Choroid plexus epithelial cell (primary cell): ENCODE results near the gene NFIX.

Experiments
- DNase-seq: peaks from one replicate; pipeline ENCODE4 v3.0.0-alpha.2; 2010; ENCODE audit warnings: low read depth
- H3K4me3 ChIP-seq: 2 replicates; pipeline ENCODE4 v1.5.1; 2011; ENCODE audit warnings: low read depth, mild to moderate bottlenecking, control low read depth, low read length, moderate library complexity
- CTCF ChIP-seq: conservative IDR thresholded peaks from 2 replicates; pipeline ENCODE4 v1.5.1; 2011; ENCODE audit warnings: low read depth, mild to moderate bottlenecking, control low read depth, inconsistent platforms, low read length, moderate library complexity

The NFIX gene

DNA sequence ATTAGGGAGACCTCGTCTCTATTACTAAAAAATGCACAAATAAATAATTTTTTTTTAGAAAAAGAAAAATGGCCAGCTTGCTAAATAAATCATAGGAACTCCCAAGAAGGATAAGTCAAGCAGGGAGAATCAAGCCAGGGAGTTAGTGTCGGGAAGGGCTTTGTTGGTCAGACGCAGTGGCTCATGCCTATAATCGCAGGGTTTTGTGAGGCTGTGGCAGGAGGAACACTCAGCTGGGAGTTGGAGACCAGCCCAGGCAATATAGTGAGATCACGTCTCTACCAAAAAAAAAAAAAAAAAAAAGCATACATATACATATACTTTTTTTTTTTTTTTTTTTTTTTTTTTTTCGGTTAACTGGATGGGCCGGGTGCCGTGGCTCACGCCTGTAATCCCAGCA lies 131.8 kb downstream of the NFIX start:
- no peak for TF ChIP-seq CTCF
- no peak overlapping the region for H3K4me3 ChIP-seq

GRCh38 chr19:13127811-13128575 lies 132.7 kb downstream of the NFIX start:
- TF ChIP-seq CTCF: no peak
- no peak overlapping the region for H3K4me3 ChIP-seq
- DNase-seq: no peak

More for the DNA sequence above, 131.8 kb downstream of the NFIX start:
- no peak for DNase-seq

GRCh38 chr19:13128583-13128982 lies 133.3 kb downstream of the NFIX start:
- DNase-seq: no peak
- TF ChIP-seq CTCF: no peak
- no peak overlapping the region for H3K4me3 ChIP-seq

DNA sequence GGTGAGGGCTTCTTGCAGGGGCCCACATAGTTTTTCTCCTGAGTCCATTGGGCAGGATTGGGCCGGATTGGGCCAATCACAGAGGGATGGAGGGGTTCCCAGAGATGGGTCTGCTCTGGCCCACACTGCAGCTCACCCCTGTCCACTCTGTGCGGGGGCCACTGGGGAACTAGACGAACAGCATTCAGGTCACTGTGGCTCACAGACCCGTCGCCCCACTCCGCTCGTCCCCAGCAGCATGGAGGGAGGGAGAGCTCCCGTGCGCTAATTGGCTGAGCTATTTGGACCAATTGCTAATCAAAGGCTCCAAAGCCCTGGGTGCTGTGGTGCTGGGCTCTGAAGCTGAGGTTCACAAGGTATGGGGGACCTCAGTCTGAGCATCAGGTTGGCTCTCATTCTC lies 134.1 kb downstream of the NFIX start:
- DNase-seq: no peak
- TF ChIP-seq CTCF: no peak
- H3K4me3 ChIP-seq: no peak overlapping the region

GRCh38 chr19:13130886-13131490 lies 135.7 kb downstream of the NFIX start:
- no peak for TF ChIP-seq CTCF
- H3K4me3 ChIP-seq: no peak overlapping the region
- DNase-seq: no peak

DNA sequence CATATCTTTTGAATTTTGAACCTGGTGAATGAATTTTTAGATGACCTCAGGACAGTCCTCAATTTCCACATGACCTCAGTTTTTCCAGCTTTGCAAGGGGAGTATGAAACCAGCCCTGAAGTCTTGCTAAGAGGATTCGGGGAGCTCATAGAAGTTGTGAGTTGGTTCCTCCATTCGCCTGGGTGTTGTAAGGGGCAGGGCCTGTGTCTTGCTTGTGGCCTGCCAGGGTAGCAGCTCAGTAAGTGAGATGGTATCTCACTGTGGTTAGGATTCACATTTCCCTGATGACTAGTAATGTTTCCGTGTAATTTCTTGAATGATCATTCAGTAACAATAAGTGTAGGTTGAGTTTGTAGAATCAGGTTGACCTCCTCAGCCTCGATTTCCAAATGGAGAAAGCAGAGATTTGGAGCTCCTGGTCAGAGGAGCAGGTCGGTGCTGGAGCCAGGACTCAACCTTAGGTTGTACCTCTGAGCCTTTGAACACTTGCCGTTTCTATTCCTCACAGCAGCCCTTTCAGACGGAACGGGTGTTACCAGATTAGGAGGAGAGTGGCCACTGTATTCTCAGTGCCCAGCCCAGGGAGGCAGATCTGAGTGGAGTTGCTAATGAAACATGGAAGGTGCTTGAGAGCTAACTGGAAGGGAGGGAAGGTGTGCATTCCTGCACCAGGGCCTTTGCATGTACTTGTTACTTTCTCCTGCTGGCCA lies 137.4 kb downstream of the NFIX start:
- TF ChIP-seq CTCF: no peak
- no peak overlapping the region for H3K4me3 ChIP-seq
- peak; percentile 48 for DNase-seq
